NCI-H1930 (cell line): ENCODE results near the gene FSTL4.

Experiments
- DNase-seq, 2 experiments: peaks; one replicate each; lab custom pipeline; 2025; lab: John Stamatoyannopoulos, UW

Gene FSTL4

GRCh38 chr5:133261993-133262392 is 350.3 kb downstream of the FSTL4 start:
- DNase-seq, result no peak

- no peak for DNase-seq
Measured at GRCh38 chr5:133260715-133261114, 351.6 kb downstream of the FSTL4 start.

- no peak for DNase-seq
Measured at GRCh38 chr5:133259199-133259997, 352.9 kb downstream of the FSTL4 start.

- DNase-seq, result no peak
Measured at GRCh38 chr5:133257977-133258376, 354.4 kb downstream of the FSTL4 start.

- no peak for DNase-seq
Measured at GRCh38 chr5:133256276-133256675, 356.1 kb downstream of the FSTL4 start.

- no peak for DNase-seq
Measured at GRCh38 chr5:133254803-133255202, 357.5 kb downstream of the FSTL4 start.

GRCh38 chr5:133253671-133254070 is 358.7 kb downstream of the FSTL4 start:
- no peak for DNase-seq

- DNase-seq, result no peak
Measured at GRCh38 chr5:133253070-133253469, 359.3 kb downstream of the FSTL4 start.

- DNase-seq, result no peak
Measured at GRCh38 chr5:133252133-133252480, 360.2 kb downstream of the FSTL4 start.

- no peak for DNase-seq
Measured at GRCh38 chr5:133251296-133252132, 360.8 kb downstream of the FSTL4 start.

GRCh38 chr5:133250527-133250926 is 361.8 kb downstream of the FSTL4 start:
- DNase-seq, result no peak

- DNase-seq, result no peak
Measured at GRCh38 chr5:133249593-133249992, 362.7 kb downstream of the FSTL4 start.

GRCh38 chr5:133247881-133248624 is 364.3 kb downstream of the FSTL4 start:
- peak; percentile 3 to 31 for DNase-seq

- DNase-seq, result no peak
Measured at GRCh38 chr5:133247151-133247709, 365.1 kb downstream of the FSTL4 start.

GRCh38 chr5:133246376-133247150 is 365.8 kb downstream of the FSTL4 start:
- no peak for DNase-seq

GRCh38 chr5:133246053-133246370 is 366.3 kb downstream of the FSTL4 start:
- DNase-seq, result no peak

- no peak for DNase-seq
Measured at GRCh38 chr5:133245191-133246052, 366.9 kb downstream of the FSTL4 start.

GRCh38 chr5:133244242-133244641 is 368.1 kb downstream of the FSTL4 start:
- no peak for DNase-seq

GRCh38 chr5:133243196-133243595 is 369.1 kb downstream of the FSTL4 start:
- DNase-seq, result no peak

GRCh38 chr5:133242221-133242835 is 370.0 kb downstream of the FSTL4 start:
- no peak for DNase-seq
